KOPT-K1 (cell line): Measurements from ENCODE around the gene LAMA4.

Source experiments
- H3K27ac ChIP-seq: fragments of 200-600 bp; sonication (generic); 2 replicates; pipeline ENCODE4 v1.5.1; 2016; ENCODE audit warnings: antibody characterized with exemption, mild to moderate bottlenecking, low read depth, low read length; ENCODE audit not compliant: poor library complexity, severe bottlenecking
- H3K36me3 ChIP-seq: fragments of 200-600 bp; sonication (generic); 2 replicates; pipeline ENCODE4 v1.5.1; 2017; ENCODE audit warnings: antibody characterized with exemption, mild to moderate bottlenecking, low read length, moderate library complexity; ENCODE audit not compliant: insufficient read depth
- H3K9me3 ChIP-seq: fragments of 200-600 bp; sonication (generic); 2 replicates; pipeline ENCODE4 v1.5.1; 2017; ENCODE audit warnings: antibody characterized with exemption, low read length, mild to moderate bottlenecking; ENCODE audit not compliant: insufficient read depth, poor library complexity, severe bottlenecking

LAMA4 gene

GRCh38 chr6:112235956-112236355, 18.4 kb downstream of the LAMA4 start:
- H3K36me3 ChIP-seq: no peaks in the 10 kb centered on the region
- H3K27ac ChIP-seq: no peak overlapping the region
- H3K9me3 ChIP-seq: no peaks in the 10 kb centered on the region

- Histone ChIP-seq H3K36me3 (no peaks in the 10 kb centered on the region), H3K9me3 (no peaks in the 10 kb centered on the region), H3K27ac (no peak overlapping the region)
Observed at GRCh38 chr6:112234601-112235000, 19.8 kb downstream of the LAMA4 start.

GRCh38 chr6:112233847-112234246, 20.5 kb downstream of the LAMA4 start:
- no peak overlapping the region for H3K27ac ChIP-seq
- no peaks in the 10 kb centered on the region for H3K9me3 ChIP-seq
- H3K36me3 ChIP-seq: no peaks in the 10 kb centered on the region

- Histone ChIP-seq H3K9me3 (no peaks in the 10 kb centered on the region), H3K36me3 (no peaks in the 10 kb centered on the region), H3K27ac (no peak overlapping the region)
Observed at GRCh38 chr6:112232845-112233256, 21.5 kb downstream of the LAMA4 start.

GRCh38 chr6:112231594-112232060, 22.7 kb downstream of the LAMA4 start:
- Histone ChIP-seq H3K9me3 (no peaks in the 10 kb centered on the region), H3K36me3 (no peaks in the 10 kb centered on the region)

GRCh38 chr6:112231164-112231563, 23.2 kb downstream of the LAMA4 start:
- H3K9me3 ChIP-seq: no peaks in the 10 kb centered on the region
- H3K27ac ChIP-seq: no peak overlapping the region
- H3K36me3 ChIP-seq: no peaks in the 10 kb centered on the region

More at GRCh38 chr6:112231594-112232060, 22.7 kb downstream of the LAMA4 start:
- no peak overlapping the region for H3K27ac ChIP-seq

- Histone ChIP-seq H3K36me3 (no peaks in the 10 kb centered on the region), H3K27ac (no peak overlapping the region), H3K9me3 (no peaks in the 10 kb centered on the region)
Observed at GRCh38 chr6:112228480-112229332, 25.7 kb downstream of the LAMA4 start.

- Histone ChIP-seq H3K36me3 (no peaks in the 10 kb centered on the region), H3K27ac (no peak overlapping the region), H3K9me3 (no peaks in the 10 kb centered on the region)
Observed at GRCh38 chr6:112227992-112228391, 26.4 kb downstream of the LAMA4 start.

- Histone ChIP-seq H3K9me3 (no peaks in the 10 kb centered on the region), H3K27ac (no peak overlapping the region), H3K36me3 (no peaks in the 10 kb centered on the region)
Observed at GRCh38 chr6:112227411-112227810, 27.0 kb downstream of the LAMA4 start.

GRCh38 chr6:112225691-112226090, 28.7 kb downstream of the LAMA4 start:
- no peaks in the 10 kb centered on the region for H3K36me3 ChIP-seq
- H3K27ac ChIP-seq: no peak overlapping the region
- no peaks in the 10 kb centered on the region for H3K9me3 ChIP-seq

GRCh38 chr6:112224088-112224487, 30.3 kb downstream of the LAMA4 start:
- no peaks in the 10 kb centered on the region for H3K36me3 ChIP-seq
- no peaks in the 10 kb centered on the region for H3K9me3 ChIP-seq
- H3K27ac ChIP-seq: no peak overlapping the region

GRCh38 chr6:112223070-112223861, 31.1 kb downstream of the LAMA4 start:
- Histone ChIP-seq H3K9me3 (no peaks in the 10 kb centered on the region), H3K27ac (no peak overlapping the region), H3K36me3 (no peaks in the 10 kb centered on the region)

- no peak overlapping the region for H3K27ac ChIP-seq
- H3K36me3 ChIP-seq: no peaks in the 10 kb centered on the region
- no peaks in the 10 kb centered on the region for H3K9me3 ChIP-seq
Observed at GRCh38 chr6:112221981-112222852, 32.1 kb downstream of the LAMA4 start.

GRCh38 chr6:112221561-112221960, 32.8 kb downstream of the LAMA4 start:
- Histone ChIP-seq H3K27ac (no peak overlapping the region), H3K36me3 (no peaks in the 10 kb centered on the region), H3K9me3 (no peaks in the 10 kb centered on the region)

- Histone ChIP-seq H3K27ac (no peak overlapping the region), H3K36me3 (no peaks in the 10 kb centered on the region), H3K9me3 (no peaks in the 10 kb centered on the region)
Observed at GRCh38 chr6:112218563-112218962, 35.8 kb downstream of the LAMA4 start.
